ENCODE measurements around the gene GALNTL6. TPM values are rescaled to one million over a fixed set of nuclear protein-coding genes. Genes with fewer than 3 reads are reported as not detected.

Gene GALNTL6
- total RNA-seq, 1 experiment from 2014 or later = not detected

DNA sequence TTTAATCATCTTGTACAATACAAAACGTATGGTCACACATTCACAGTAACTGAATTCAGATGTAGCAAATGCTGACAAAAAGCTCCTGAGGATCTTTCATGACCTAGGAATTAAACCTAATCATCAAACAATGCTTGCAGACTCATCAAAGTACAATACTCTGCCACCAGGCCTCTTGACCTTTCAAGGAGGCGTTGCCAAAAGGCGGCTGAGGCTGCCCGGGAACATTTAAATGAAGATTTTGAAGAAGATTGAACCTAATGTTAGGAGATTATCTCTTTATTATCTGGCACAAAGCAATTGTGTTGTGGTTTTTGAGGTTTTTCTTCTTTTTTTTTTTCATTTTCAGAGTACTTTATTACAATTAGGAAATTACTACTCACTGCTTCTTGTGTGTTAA lies 340.5 kb downstream of the GALNTL6 start:
- H3K9me3 Mint-ChIP-seq = no peaks in the 10 kb centered on the region
- H3K14ac ChIP-seq (ENCODE audit: insufficient read depth, low read length) = no peak overlapping the region
- H3K9ac ChIP-seq (ENCODE audit: extremely low read depth, insufficient read length, low read length) = no peak overlapping the region
- no peak overlapping the region for H2BK15ac ChIP-seq (ENCODE audit: low read depth, low read length)
- no peak overlapping the region for H3K56ac ChIP-seq (ENCODE audit: insufficient read length, low read depth, low read length)
- H4K20me1 ChIP-seq (ENCODE audit: control insufficient read depth, insufficient read depth, insufficient read length) = no peaks in the 10 kb centered on the region
- H3K27me3 Mint-ChIP-seq (ENCODE audit: low read depth) = no peaks in the 10 kb centered on the region
- H3K79me2 ChIP-seq (ENCODE audit: insufficient read depth, low read length) = no peaks in the 10 kb centered on the region
- no peak overlapping the region for H2AK5ac ChIP-seq (ENCODE audit: insufficient read length, low read length)
- TF ChIP-seq, protein P1, sequence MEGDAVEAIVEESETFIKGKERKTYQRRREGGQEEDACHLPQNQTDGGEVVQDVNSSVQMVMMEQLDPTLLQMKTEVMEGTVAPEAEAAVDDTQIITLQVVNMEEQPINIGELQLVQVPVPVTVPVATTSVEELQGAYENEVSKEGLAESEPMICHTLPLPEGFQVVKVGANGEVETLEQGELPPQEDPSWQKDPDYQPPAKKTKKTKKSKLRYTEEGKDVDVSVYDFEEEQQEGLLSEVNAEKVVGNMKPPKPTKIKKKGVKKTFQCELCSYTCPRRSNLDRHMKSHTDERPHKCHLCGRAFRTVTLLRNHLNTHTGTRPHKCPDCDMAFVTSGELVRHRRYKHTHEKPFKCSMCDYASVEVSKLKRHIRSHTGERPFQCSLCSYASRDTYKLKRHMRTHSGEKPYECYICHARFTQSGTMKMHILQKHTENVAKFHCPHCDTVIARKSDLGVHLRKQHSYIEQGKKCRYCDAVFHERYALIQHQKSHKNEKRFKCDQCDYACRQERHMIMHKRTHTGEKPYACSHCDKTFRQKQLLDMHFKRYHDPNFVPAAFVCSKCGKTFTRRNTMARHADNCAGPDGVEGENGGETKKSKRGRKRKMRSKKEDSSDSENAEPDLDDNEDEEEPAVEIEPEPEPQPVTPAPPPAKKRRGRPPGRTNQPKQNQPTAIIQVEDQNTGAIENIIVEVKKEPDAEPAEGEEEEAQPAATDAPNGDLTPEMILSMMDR (conservative IDR thresholded peaks at IDR 0.05) = no peak
- H3K23me2 ChIP-seq (ENCODE audit: insufficient read length, low read depth, low read length, poor library complexity, severe bottlenecking) = no peaks in the 10 kb centered on the region
- peak overlapping the region in 2 of 3 experiments; percentile 32 to 60; a peak in 1 of 7 replicates for H3K27ac Mint-ChIP-seq
- WGBS (ENCODE audit: extremely low coverage, insufficient read length, low lambda C conversion rate) = no CpG with 5 or more reads among the region's 4 CpGs
- H3K27ac ChIP-seq (ENCODE audit: insufficient read length, low read depth, low read length) = no peak overlapping the region
- H4K5ac ChIP-seq (ENCODE audit: insufficient read length, low read depth, low read length) = no peak overlapping the region
- H2AFZ ChIP-seq (ENCODE audit: low read length) = no peak overlapping the region
- H3K9me3 ChIP-seq (ENCODE audit: control insufficient read depth, low read depth, low read length) = no peaks in the 10 kb centered on the region
- H3K4me1 ChIP-seq (ENCODE audit: insufficient read depth, low read length) = no peaks in the 10 kb centered on the region
- H3K79me1 ChIP-seq (ENCODE audit: insufficient read depth, low read depth, low read length, poor library complexity, severe bottlenecking) = no peaks in the 10 kb centered on the region
- H3K18ac ChIP-seq (ENCODE audit: insufficient read length, low read depth, low read length) = no peak overlapping the region
- DNase-seq = no peak
- no peak overlapping the region for H3T11ph ChIP-seq (ENCODE audit: low read length)
- H3K4me2 ChIP-seq (ENCODE audit: insufficient read depth, insufficient read length, low read length) = no peak overlapping the region
- H3K4ac ChIP-seq (ENCODE audit: low read depth, low read length) = no peak overlapping the region
- no peak overlapping the region for H2BK12ac ChIP-seq (ENCODE audit: insufficient read length, low read depth, low read length)
- no peaks in the 10 kb centered on the region for H3K36me3 Mint-ChIP-seq (ENCODE audit: insufficient read depth in 1 of 3, low read depth in 3 of 3)
- H3K4me1 Mint-ChIP-seq = peaks cover 3 to 7% of the 10 kb centered on the region in 2 experiments; a peak in 3 of 4 replicates
- no peak overlapping the region for H2BK120ac ChIP-seq (ENCODE audit: low read depth, low read length, poor library complexity, severe bottlenecking)
- no peak overlapping the region for H2BK5ac ChIP-seq (ENCODE audit: insufficient read length, low read length)
- no peak overlapping the region for H3K23ac ChIP-seq (ENCODE audit: insufficient read length, low read depth, low read length)
- H2BK20ac ChIP-seq (ENCODE audit: low read depth, low read length, poor library complexity, severe bottlenecking) = no peak overlapping the region
- no peak overlapping the region for H4K91ac ChIP-seq (ENCODE audit: insufficient read length, low read depth, low read length)
- H3K27me3 ChIP-seq (ENCODE audit: insufficient read depth, low read length) = no peaks in the 10 kb centered on the region
- no peak overlapping the region for H4K8ac ChIP-seq (replicated peaks; ENCODE audit: insufficient read length, low read depth, low read length)
- no peak overlapping the region for H3K4me3 Mint-ChIP-seq
